HG02981 (cell line): ENCODE results near the gene SLC25A34.
"Not testable (repeated sequence)": the region's sequence is repeated elsewhere in the genome, so short reads cannot be mapped to it uniquely, and the experiment has no call there.

Source experiments
- ATAC-seq: cut with Tn5 transposase; IDR thresholded peaks from one replicate; pipeline ENCODE4 v1.9.1; 2021; ENCODE audit warnings: mild to moderate bottlenecking, moderate library complexity; ENCODE audit not compliant: unreplicated experiment

SLC25A34 gene

DNA sequence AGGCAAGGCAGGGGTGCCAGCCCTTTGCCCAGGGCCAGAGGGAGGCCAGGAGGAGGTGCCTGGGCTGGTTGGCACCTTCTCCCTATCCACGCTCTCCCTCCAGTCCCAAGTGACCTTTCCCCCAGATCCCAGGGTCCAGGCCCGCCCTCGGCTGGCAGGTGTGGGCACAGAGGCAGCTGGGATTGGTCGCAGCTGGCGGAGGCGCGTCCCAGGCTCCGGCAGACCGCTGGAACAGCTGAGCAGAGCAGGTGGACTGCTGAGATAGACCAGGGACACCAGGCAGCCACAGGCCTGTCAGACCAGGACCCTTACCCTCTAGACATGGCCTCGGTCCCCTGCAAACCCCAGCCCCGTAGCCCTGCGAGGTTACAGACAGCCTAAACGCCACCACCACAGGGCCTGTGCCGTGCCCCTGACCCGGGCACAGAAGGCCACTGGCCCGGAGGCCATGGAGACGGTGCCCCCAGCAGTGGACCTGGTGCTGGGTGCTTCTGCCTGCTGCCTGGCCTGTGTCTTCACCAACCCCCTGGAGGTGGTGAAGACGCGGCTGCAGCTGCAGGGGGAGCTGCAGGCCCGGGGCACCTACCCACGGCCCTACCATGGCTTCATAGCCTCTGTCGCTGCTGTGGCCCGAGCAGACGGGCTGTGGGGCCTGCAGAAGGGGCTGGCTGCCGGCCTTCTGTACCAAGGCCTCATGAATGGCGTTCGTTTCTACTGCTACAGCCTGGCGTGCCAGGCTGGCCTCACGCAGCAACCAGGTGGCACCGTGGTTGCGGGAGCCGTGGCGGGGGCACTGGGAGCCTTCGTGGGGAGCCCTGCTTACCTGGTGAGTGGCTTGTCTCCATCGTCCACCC lies at the start of gene SLC25A34:
Gene SLC25A34 (plus strand): TSS at position 221 of the 854 bp plus-strand sequence. CDS start 228 bp downstream, at position 449.
- no peak for ATAC-seq

DNA sequence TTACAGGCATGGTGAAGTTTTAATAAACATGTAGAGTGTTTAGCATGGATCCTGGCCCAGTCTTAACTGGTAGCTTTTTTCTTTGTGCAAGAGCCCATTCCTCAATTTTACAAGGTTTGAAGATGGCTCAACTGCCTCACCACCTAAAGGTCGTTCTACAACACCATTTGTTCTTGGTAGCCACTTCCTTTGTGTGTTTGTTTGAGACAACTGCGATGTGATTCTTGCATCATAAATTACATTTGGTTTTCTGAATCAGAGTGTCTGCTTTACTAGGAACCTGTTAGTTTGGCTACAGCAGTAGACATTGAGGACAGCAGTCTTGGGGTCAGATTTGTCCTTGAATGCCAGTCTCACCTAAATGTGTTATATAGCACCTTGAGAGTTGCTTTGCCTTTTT lies 48.6 kb upstream of the SLC25A34 start:
- no peak for ATAC-seq

DNA sequence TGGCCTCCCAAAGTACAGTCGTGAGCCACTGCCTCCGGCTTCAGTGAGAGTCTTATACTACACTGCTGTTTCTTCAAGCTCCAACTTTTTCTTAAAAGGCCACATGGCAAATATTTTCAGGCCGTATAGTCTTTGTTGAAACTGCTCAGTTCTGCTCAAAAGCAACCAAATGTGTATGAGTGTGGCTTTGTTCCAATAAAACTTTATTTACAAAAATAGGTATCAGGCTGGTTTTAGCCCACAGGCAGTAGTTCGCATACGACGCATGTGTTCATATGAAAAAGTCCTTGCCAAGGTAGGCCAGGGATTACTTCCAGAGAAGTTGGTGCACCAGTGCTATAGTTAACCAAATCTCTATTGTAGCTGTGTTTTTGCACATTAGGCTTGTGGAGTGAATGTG lies 45.7 kb upstream of the SLC25A34 start:
- no peak for ATAC-seq

DNA sequence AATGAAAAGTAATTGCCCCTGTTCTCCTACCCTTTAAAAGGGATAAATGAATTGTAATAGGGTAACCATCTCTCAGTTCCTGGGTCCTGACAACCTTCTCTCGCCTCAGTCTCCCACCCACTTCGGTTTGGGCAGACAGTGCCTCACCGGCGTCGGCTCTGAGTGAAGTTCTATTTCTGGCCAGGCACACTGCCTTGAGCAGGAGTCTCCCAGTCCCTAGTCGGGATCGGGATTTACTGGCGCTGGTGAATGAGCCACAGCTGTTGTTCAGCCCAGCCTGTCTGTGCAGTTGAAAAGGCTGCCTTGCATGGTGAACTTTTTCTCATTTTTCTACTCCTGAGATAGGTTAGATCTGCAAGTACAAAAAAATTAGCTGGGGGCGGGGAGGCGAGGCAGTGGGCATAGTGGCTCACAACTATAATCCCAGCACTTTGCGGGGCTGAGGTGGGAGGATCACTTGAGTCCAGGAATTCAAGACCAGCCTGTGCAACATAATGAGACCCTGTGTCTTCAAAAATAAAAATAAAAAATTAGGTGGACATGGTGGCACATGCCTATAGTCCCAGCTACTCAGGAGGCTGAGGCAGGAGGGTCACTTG lies 44.5 kb upstream of the SLC25A34 start:
- ATAC-seq = no peak

DNA sequence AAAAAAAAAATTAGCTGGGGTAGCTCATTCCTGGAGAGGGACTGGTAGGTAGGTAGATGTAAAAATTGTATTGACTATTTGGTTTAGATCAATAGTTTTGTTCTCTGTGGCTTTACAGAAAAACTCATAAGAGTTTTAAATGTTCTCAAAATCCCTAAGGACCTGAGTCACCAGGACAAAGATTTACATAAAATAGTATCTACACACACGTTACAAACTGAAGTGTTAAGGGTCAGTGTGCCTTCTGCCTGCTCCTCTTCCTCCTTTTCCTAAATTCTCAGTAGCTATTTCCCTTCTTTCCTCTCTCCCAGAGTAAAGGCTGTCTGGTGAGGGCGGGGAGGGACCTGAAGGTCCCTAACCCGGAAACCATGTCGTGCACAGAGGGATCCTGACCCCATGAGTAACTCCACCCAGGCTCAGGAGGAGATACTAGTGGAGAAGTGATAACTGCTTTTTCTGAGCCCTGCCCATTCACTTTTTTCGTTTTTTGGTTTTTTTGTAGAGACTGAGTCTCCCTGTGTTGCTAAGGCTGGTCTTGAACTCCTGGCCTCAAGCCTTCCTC lies 43.9 kb upstream of the SLC25A34 start:
- ATAC-seq = no peak

DNA sequence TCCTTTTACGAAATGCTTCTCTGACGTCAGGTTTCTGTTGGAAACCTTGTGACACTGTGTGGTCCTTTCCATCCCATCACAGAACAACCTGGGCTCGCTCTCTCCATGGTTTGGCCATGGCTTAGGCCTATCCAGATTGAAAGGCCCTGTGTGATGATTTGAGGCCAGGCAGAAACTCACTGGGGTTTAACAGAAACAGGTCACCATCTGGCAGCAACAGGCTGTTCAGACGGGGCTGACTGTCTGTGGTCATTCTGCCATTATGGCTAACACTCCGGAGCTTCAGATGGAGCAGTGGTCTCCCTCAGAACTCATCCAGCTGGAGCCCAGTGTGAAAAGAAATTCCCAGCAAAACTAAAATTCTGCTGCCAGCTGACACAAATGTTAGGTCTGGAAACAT lies 42.7 kb upstream of the SLC25A34 start:
- ATAC-seq = no peak

DNA sequence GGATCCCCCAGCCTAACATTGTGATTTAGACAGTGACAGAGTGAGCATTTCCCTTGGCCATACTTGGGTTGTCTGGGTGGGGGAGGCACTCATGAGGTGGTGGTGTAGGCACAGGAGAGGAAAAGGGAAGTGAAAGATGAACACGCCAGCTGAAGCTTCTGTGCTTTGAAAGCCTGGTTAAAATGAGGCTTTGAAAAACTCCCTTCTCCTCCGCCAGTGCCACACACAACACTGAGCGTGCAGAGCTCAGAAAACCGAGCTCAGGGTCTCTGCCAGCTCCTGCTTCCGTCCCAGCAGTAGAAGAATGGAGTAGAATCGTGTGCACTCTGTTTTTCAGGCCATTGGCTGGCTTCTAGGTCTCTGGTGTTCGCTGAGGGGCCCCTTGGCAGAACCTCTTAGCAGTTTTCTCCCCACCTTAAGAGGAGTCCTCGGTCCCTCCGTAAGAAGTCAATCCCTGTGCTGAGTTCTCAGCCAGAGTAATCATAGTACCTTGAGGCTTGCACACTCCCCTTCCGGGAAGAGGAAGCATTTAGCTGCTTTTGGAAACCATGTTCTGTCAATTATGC lies 39.0 kb upstream of the SLC25A34 start:
- ATAC-seq = peak; percentile 93

DNA sequence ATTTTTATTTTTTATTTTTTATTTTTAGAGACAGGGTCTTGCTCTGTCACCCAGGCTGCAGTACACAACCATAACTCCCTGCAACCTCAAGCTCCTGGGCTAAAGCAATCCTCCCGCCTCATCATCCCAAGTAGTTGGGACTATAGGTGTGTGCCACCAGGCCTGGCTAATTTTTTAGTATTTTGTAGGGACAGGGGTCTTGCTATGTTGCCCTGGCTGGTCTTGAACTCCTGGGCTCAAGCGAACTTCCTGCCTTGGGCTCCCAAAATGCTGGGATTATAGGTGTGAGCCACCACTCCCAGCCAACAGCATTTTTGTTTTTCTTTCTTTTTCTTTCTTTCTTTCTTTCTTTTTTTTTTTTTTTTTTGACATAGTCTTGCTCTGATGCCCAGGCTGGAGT lies 37.9 kb upstream of the SLC25A34 start:
- no peak for ATAC-seq

DNA sequence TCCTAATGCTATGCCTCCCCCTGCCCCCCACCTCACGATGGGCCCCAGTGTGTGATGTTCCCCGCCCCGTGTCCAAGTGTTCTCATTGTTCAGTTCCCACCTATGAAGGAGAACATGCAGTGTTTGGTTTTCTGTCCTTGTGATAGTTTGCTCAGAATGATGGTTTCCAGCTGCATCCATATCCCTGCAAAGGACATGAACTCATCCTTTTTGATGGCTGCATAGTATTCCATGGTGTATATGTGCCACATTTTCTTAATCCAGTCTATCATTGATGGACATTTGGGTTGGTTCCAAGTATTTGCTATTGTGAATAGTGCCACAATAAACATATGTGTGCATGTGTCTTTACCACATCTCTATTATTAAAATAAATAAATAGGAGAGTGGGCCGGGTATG lies 36.7 kb upstream of the SLC25A34 start:
- not testable (repeated sequence) for ATAC-seq

DNA sequence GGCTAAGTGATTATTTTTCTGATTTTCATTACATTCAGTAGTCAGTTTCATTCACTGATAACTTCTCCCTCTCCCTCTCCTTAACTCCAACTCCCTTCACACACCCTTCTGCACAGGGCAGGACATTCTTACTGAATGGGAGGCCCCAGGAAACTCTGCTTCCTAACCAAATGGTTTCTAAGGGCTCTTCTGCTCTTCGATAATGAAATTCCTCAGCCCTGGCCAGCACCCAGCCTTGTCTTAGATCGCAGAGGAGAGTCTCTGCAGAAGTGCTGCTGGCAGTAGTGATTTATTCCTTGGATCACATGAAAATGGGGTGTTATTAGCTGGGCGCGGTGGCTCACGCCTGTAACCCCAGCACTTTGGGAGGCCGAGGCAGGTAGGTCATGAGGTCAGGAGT lies 35.5 kb upstream of the SLC25A34 start:
- no peak for ATAC-seq

DNA sequence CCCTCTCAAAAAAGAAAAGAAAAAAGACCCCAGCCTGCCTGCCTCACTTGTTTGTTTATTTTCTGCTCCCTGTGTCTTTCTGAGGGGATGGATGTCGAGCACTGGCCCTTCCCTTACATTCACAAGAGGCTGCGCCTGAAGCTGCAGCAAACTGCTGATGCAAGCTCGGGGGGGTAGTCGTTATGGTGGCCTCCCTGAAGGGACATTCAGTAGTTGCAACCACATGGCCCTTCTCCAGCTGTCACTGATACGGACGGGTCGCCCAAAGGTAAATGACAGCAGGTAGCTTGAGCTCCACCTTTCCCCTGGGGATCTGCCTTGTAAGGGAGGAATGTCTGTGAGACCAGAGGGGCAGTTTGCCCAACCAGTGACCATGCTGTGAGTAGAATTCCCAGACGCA lies 34.3 kb upstream of the SLC25A34 start:
- no peak for ATAC-seq

DNA sequence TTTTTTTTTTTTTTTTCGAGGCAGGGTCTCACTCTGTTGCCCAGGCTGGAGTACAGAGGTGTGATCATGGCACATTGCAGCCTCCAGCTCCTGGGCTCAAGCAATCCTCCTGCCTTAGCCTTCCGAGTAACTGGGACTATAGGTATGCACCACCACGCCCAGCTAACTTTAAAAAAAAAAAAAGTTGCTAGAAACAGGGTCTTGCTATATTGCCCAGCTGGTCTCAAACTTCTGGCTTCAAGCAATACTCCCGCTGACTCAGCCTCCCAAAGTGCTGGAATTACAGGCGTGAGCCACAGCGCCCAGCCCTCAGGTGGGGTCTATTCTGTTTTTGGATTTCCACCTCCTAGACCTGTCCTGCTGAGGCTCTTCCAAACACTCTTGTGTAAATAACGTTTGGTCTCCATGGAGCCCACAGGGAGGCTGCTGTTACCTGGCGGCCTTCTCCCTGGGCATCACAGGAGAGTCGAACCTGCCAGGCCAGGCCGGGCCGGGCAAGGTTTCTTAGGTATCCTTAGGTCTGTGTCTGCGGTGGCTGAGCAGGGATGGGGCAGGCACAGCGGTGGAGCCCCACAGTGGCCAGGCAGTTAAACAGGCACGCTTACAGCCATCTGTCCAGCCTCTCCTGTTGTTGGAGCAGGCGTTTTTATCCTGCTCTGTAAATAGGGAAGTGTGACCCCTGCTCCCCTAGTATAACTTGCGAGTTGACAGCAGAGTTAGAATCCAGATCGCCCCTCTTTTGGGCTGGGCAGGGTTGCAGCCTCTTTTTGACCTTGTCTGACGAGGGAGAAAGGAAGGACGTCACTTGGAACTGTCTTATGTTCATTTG lies 33.1 kb upstream of the SLC25A34 start:
- ATAC-seq = no peak

DNA sequence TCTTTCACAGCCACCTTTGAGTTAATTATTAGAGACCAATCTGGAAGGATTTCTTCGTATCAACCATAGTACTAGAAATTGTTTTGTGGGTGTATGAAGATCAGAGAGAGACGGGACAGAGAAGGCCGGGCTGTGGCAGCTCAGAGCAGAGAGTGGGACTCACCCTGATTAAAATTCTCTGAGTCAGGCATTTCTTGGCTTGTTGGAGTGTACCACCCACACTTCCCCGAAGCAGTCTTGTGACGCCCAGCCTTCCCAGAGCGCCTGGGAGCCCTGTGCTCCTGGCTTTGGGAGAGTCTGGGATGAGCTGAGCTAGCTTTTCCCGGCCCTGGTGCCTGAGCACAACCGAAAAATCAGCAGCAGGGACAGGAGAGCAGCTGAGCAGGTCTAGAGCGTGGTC lies 32.5 kb upstream of the SLC25A34 start:
- no peak for ATAC-seq

DNA sequence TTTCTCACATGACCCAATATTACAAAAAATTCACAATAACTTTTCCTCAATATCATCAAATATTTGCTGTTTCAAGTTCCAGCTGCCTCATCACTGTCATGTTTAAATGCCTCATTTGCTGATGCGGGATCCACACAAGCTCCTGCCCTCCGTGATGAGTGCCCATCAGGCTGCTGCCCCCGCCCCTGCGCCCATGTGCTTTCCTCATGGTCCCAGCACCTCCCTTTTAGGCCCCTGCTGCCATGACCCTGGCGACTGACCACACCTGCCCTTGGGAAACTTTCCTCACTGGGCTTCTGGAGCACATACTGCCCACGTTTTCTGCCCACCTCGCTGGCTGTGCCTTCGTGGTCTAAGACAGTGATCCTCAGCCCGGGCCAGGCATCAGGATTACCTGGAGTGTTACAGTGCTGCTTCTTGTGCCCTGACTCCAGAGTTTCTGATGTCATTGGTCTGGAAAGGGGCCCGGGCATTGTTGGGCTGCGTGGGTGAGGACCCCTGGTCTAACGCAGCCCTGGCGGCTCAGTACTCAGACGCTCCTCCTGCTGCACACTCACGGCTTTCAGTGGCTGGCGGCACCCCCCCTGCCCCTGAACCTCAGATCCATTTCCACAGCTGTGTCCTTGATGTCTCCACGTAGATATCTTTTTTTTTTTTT lies 31.4 kb upstream of the SLC25A34 start:
- ATAC-seq = no peak

DNA sequence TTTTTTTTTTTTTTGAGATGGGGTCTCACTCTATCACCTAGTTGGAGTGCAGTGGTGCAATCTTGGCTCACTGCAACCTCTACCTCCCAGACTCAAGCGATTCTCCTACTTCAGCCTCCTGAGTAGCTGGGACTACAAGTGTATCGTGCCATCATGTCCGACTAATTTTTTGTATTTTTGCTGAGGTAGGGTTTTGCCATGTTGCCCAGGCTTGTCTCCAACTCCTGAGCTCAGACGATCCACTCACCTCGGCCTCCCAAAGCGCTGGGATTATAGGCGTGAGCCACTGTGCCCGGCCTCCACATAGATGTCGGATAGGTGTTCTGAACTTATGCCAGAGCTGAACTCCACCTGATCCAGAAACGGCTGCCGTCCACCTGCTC lies 30.9 kb upstream of the SLC25A34 start:
- no peak for ATAC-seq

DNA sequence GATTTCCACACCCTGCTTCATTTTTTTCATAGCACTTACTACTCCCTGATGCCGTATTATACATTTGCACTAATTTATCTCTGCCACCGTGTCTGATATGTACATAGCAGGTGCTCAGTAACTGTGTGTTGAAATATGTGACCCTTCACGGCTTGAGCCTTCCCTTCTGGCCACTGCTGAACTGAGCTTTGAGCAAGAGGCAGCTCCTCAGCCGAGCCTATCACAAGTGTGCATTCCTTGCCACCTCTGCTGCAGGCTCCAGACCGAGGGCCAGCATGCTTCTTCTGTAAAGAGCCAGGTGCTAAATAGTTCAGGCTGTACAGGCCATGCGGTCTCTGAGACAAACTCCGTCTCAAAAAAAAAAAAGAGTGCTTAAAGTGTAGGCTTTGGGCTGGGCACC lies 29.3 kb upstream of the SLC25A34 start:
- ATAC-seq = no peak

DNA sequence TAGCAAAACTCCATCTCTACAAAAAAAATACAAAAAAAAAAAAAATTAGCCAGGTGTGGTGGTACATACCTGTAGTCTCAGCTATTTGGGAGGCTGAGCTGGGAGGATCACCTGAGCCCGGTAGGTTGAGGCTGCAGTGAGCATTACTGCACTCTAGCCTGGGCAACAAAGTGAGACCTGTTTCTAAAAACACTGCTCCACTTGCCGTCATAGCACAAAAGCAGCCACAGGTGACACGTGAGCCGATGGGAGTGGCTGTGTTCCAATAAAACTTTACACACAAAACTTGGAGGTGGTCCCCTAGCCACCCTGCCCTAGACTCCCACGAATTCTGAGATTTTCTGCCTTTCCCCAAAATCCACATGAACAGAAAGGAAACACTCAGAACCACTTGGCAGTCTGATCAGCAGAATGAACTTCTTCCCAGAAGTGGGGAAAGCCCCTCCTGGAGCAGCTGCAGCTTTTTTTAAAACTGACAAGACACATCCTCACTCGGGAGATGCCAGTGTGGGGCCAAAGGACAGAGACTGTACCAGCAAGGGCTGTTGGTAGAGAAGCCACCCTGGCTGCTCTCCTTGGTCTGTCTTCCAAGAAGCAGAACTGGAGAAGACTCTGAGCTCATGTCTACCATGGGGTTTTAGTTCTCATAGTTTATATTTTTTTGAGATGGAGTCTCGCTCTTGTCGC lies 28.7 kb upstream of the SLC25A34 start:
- ATAC-seq = no peak

DNA sequence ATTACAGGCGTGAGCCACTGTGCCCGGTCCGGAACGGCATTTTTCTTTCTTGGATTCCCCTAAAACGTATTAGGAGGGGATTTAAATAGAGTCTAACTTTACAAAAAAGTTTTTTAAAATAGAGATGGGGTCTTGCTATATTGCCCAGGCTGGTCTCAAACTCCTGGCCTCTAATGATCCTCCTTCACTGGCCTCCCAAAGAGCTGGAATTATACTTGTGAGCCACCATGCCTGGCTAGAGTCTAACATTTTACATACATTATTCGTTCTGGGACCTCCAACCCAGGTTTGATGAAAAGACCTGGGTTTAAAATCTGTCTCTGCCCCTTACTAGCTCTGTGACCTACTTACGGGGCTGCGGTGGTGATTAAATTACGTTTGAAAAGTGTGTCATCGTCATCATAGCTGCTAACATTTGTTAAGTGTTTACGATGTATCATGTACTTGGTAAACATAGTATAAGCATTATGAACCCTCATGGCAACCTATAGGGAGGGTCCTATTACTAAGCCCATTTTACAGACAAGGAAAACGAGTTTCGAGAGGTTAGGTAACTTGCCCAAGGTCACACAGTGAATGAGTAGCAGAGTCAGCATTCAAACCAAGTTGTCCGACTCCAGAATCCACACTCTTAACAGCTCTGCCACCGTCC lies 27.4 kb upstream of the SLC25A34 start:
- no peak for ATAC-seq

DNA sequence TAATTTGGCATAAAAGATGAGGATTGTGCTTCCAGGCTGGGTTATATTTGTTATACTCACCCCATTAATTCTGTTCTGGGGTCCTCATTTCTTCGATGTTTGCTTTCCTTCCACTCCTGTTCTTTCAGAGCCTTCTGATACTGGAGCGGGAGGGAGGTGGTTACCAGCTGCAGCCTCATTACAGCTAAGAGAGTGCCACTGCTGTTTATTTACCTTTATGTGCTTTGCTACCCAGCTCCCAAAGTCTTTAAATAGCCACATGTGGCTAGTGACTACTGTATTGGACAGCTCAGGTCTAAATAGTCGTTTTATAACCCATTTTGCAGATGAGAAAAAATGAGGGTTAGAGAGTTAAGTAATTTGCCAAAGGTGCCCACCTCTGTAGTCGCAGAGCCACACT lies 26.8 kb upstream of the SLC25A34 start:
- no peak for ATAC-seq
